Measurements from ENCODE around the gene DTL.
"Not testable (repeated sequence)": the region's sequence is repeated elsewhere in the genome, so short reads cannot be mapped to it uniquely, and the experiment has no call there.

DTL gene

GRCh38 chr1:212021563-212021962 lies 14.0 kb upstream of the DTL start:
- Histone ChIP-seq H3K9me2 (replicated peaks; ENCODE audit: control insufficient read depth, low read length) (no peaks in the 10 kb centered on the region), H3K4me2 (ENCODE audit: low read length) (no peak overlapping the region), H3K9me3 (ENCODE audit: control insufficient read depth, insufficient read depth, low read length) (peaks cover 8% of the 10 kb centered on the region), H3F3A (ENCODE audit: control insufficient read depth, insufficient read depth) (peaks cover 6% of the 10 kb centered on the region; the same call in 1 of the 2 replicates), H4K20me1 (ENCODE audit: control insufficient read depth, insufficient read depth, low read depth, low read length) (no peaks in the 10 kb centered on the region), H3K4me1 (ENCODE audit: control insufficient read depth, low read length) (no peaks in the 10 kb centered on the region), H3K27me3 (ENCODE audit: control insufficient read depth, low read length) (no peaks in the 10 kb centered on the region), H3K36me3 (ENCODE audit: control insufficient read depth, low read length) (peaks cover 37% of the 10 kb centered on the region), H3K79me2 (ENCODE audit: control insufficient read depth, low read length) (peaks cover 51% of the 10 kb centered on the region), H3K27ac (ENCODE audit: low read depth, low read length) (no peak overlapping the region), H3K4me3 (ENCODE audit: low read length) (no peak overlapping the region)
- TF ChIP-seq CTCF (IDR thresholded peaks at IDR 0.05; ENCODE audit: low read depth, low read length, poor library complexity, severe bottlenecking), result no peak
- no peak for TF ChIP-seq EZH2phosphoT487 (IDR thresholded peaks at IDR 0.05; ENCODE audit: borderline replicate concordance, low read length)

GRCh38 chr1:212022908-212023307 lies 12.6 kb upstream of the DTL start:
- peaks cover 36% of the 10 kb centered on the region for H3K36me3 ChIP-seq (ENCODE audit: control insufficient read depth, low read length)

GRCh38 chr1:212024469-212025149 lies 10.9 kb upstream of the DTL start:
- peaks cover 81% of the 10 kb centered on the region for H3K79me2 ChIP-seq (ENCODE audit: control insufficient read depth, low read length)
- TF ChIP-seq EZH2phosphoT487 (IDR thresholded peaks at IDR 0.05; ENCODE audit: borderline replicate concordance, low read length) (no peak), CTCF (IDR thresholded peaks at IDR 0.05; ENCODE audit: low read depth, low read length, poor library complexity, severe bottlenecking) (no peak)
- H3K27me3 ChIP-seq (ENCODE audit: control insufficient read depth, low read length), result no peaks in the 10 kb centered on the region

More at GRCh38 chr1:212022908-212023307, 12.6 kb upstream of the DTL start:
- not testable (repeated sequence) for H4K20me1 ChIP-seq (ENCODE audit: control insufficient read depth, insufficient read depth, low read depth, low read length); H3K4me2 ChIP-seq (ENCODE audit: low read length); H3K4me3 ChIP-seq (ENCODE audit: low read length); H3F3A ChIP-seq (ENCODE audit: control insufficient read depth, insufficient read depth); H3K9me2 ChIP-seq (replicated peaks; ENCODE audit: control insufficient read depth, low read length); H3K27ac ChIP-seq (ENCODE audit: low read depth, low read length); H3K4me1 ChIP-seq (ENCODE audit: control insufficient read depth, low read length); H3K27me3 ChIP-seq (ENCODE audit: control insufficient read depth, low read length)
- peaks cover 10% of the 10 kb centered on the region for H3K9me3 ChIP-seq (ENCODE audit: control insufficient read depth, insufficient read depth, low read length)
- H3K79me2 ChIP-seq (ENCODE audit: control insufficient read depth, low read length), result peaks cover 64% of the 10 kb centered on the region

GRCh38 chr1:212027727-212028126 lies 7.8 kb upstream of the DTL start:
- H3K9me2 ChIP-seq (replicated peaks; ENCODE audit: control insufficient read depth, low read length); H3K27me3 ChIP-seq (ENCODE audit: control insufficient read depth, low read length); H3F3A ChIP-seq (ENCODE audit: control insufficient read depth, insufficient read depth); H3K4me2 ChIP-seq (ENCODE audit: low read length); H3K4me3 ChIP-seq (ENCODE audit: low read length); H3K27ac ChIP-seq (ENCODE audit: low read depth, low read length): not testable (repeated sequence)
- Histone ChIP-seq H4K20me1 (ENCODE audit: control insufficient read depth, insufficient read depth, low read depth, low read length) (peaks cover 12% of the 10 kb centered on the region; the same call in 1 of the 2 replicates), H3K36me3 (ENCODE audit: control insufficient read depth, low read length) (peaks cover 61% of the 10 kb centered on the region), H3K9me3 (ENCODE audit: control insufficient read depth, insufficient read depth, low read length) (peaks cover 10% of the 10 kb centered on the region), H3K4me1 (ENCODE audit: control insufficient read depth, low read length) (peaks cover 24% of the 10 kb centered on the region), H3K79me2 (ENCODE audit: control insufficient read depth, low read length) (peaks cover 100% of the 10 kb centered on the region)

More at GRCh38 chr1:212024469-212025149, 10.9 kb upstream of the DTL start:
- peaks cover 46% of the 10 kb centered on the region for H3K36me3 ChIP-seq (ENCODE audit: control insufficient read depth, low read length)
- peaks cover 6% of the 10 kb centered on the region; the same call in 1 of the 2 replicates for H3F3A ChIP-seq (ENCODE audit: control insufficient read depth, insufficient read depth)
- H3K9me2 ChIP-seq (replicated peaks; ENCODE audit: control insufficient read depth, low read length), result no peaks in the 10 kb centered on the region
- H3K4me3 ChIP-seq (ENCODE audit: low read length), result no peak overlapping the region
- peaks cover 7% of the 10 kb centered on the region; the same call in 1 of the 2 replicates for H4K20me1 ChIP-seq (ENCODE audit: control insufficient read depth, insufficient read depth, low read depth, low read length)
- peaks cover 10% of the 10 kb centered on the region for H3K9me3 ChIP-seq (ENCODE audit: control insufficient read depth, insufficient read depth, low read length)
- H3K4me1 ChIP-seq (ENCODE audit: control insufficient read depth, low read length), result no peaks in the 10 kb centered on the region
- H3K27ac ChIP-seq (ENCODE audit: low read depth, low read length), result no peak overlapping the region
- H3K4me2 ChIP-seq (ENCODE audit: low read length), result no peak overlapping the region

Data from DOHH2 (cell line).